Adrenal gland (tissue), 12 donors: Measurements from ENCODE around the gene ASZ1. TPM values are rescaled to one million over a fixed set of nuclear protein-coding genes. Genes with fewer than 3 reads are reported as not detected.

Source experiments
- DNase-seq, 7 donors: peaks; one replicate each; pipeline ENCODE4 v3.0.0-alpha.2; 2019 to 2020
- H3K27ac ChIP-seq, 5 donors: fragments of 200-600 bp; sonication (generic) in 4 of 5; 1 replicate in 3 of 5; 2 replicates in 2 of 5; pipeline versions ENCODE4 v1.5.1 to v1.8.0; 2016 to 2020; ENCODE audit warnings: mild to moderate bottlenecking in 1 of 5
- H3K27me3 ChIP-seq: fragments of 200-600 bp; 2 replicates; pipeline ENCODE4 v1.8.0; 2021
- H3K36me3 ChIP-seq, 2 donors: fragments of 200-600 bp; replicated peaks in 1 of 2; 1 replicate in 1 of 2; 2 replicates in 1 of 2; pipeline versions ENCODE4 v1.5.1 to v1.8.0; 2018 to 2022
- H3K4me1 ChIP-seq, 2 donors: fragments of 200-600 bp; replicated peaks in 1 of 2; 1 replicate in 1 of 2; 2 replicates in 1 of 2; pipeline versions ENCODE4 v1.5.1 to v1.8.0; 2018 to 2021
- H3K4me3 ChIP-seq, 4 donors: fragments of 200-600 bp; sonication (generic) in 3 of 4; one replicate each; pipeline ENCODE4 v1.5.1; 2016 to 2018
- H3K9me3 ChIP-seq, 3 donors: fragments of 200-600 bp; sonication (generic) in 1 of 3; replicated peaks in 1 of 3; 1 replicate in 2 of 3; 2 replicates in 1 of 3; pipeline versions ENCODE4 v1.5.1 to v1.8.0; 2016 to 2021
- CTCF ChIP-seq, 6 experiments: fragments of 450-650 bp in 4 of 6; fragments of 200-600 bp in 2 of 6; sonication (generic) in 1 of 6; IDR thresholded peaks; 1 replicate in 5 of 6; 2 replicates in 1 of 6; pipeline versions ENCODE4 v1.5.1 to v1.8.0; 2016 to 2021; ENCODE audit warnings: antibody characterized with exemption in 6 of 6, mild to moderate bottlenecking in 2 of 6, moderate library complexity in 1 of 6
- POLR2A ChIP-seq, 2 donors: fragments of 450-650 bp; IDR thresholded peaks; one replicate each; pipeline ENCODE4 v1.6.1; 2017; ENCODE audit warnings: antibody characterized with exemption in 2 of 2, mild to moderate bottlenecking in 2 of 2, moderate library complexity in 1 of 2
- WGBS, 4 donors: extraction: QIAGEN DNeasy Blood & Tissue Kit in 2 of 4; methylation state at CpG; one replicate each; pipeline versions ENCODE4 v1.1.5 to v1.1.7; 2013 to 2017; 5-methylcytosine and 5-hydroxymethylcytosine counted together
- intact Hi-C, 2 donors: fragments of 100-400 bp; cut with DNase I; formaldehyde crosslinking; loops; one replicate each; pipeline versions ENCODE4 v1.14.1 to v1.15.0; 2022 to 2023
- polyA plus RNA-seq, 3 donors: library from polyadenylated mRNA; stranded (reverse); fragments of 200-250 nt in 2 of 3; fragments of 350-450 nt in 1 of 3; fragmentation: Illumina TruSeq in 1 of 3; extraction: RNeasy Lipid Tissue Mini Kit (QIAGEN cat#74804) in 1 of 3; gene quantifications; one replicate each; pipeline ENCODE4 v1.2.3, GENCODE V29; 2013 to 2014
- total RNA-seq, 9 donors: library from RNA; depleted of rRNA in 4 of 9; stranded (reverse); fragments of >200 nt in 4 of 9; fragments of 120-200 nt in 1 of 9; fragmentation: NEBNext Ultra II Directional in 1 of 9; extraction: Animal tissue kit (Norgen Biotek cat#: 25700) in 1 of 9; gene quantifications; one replicate each; pipeline versions ENCODE4 v1.1.0 to v1.2.4, GENCODE V29; 2013 to 2023
- donor health status: healthy with polysubstance abuse.
- donor health status: Bipolar disorder and iron deficiency.
- donor health status: DM: yes; HTN: yes; CAD: no.
- donor health status: DM: no; HTN: no; CAD: no.
- donor health status: DM: no; HTN: no; CAD: no.
- donor health status: DM: yes; HTN: yes; CAD: no.

ASZ1 gene
- total and polyA plus RNA-seq, 12 donors, result not detected

GRCh38 chr7:117383483-117384189, 43.7 kb downstream of the ASZ1 start:
- no peaks in the 10 kb centered on the region for H3K9me3 ChIP-seq
- H3K27me3 ChIP-seq, result no peaks in the 10 kb centered on the region
- intact Hi-C loops, result loop anchor here in 1 of 2 donors (10.0 kb wide), 1 partner anchor 459 kb away; no protein-coding TSS in a partner anchor
- TF ChIP-seq CTCF (IDR thresholded peaks at IDR 0.05), result no peak
- TF ChIP-seq POLR2A (IDR thresholded peaks at IDR 0.05), result no peak
- H3K4me3 ChIP-seq, result no peak overlapping the region
- no peak overlapping the region for H3K27ac ChIP-seq
- no peaks in the 10 kb centered on the region for H3K4me1 ChIP-seq
- DNase-seq, result no peak
- WGBS, 4 donors, result 80 to 86% (median 81%) methylated on average over 3 of the region's 3 CpGs
- no peaks in the 10 kb centered on the region for H3K36me3 ChIP-seq

- no peak for TF ChIP-seq CTCF (IDR thresholded peaks at IDR 0.05)
- TF ChIP-seq POLR2A (IDR thresholded peaks at IDR 0.05), result no peak
- H3K4me1 ChIP-seq, result no peaks in the 10 kb centered on the region
- intact Hi-C loops, result loop anchor here in 1 of 2 donors (10.0 kb wide), 1 partner anchor 458 kb away; no protein-coding TSS in a partner anchor
- H3K27me3 ChIP-seq, result no peaks in the 10 kb centered on the region
- no peaks in the 10 kb centered on the region for H3K9me3 ChIP-seq
- no peak overlapping the region for H3K27ac ChIP-seq
- no peak overlapping the region for H3K4me3 ChIP-seq
- DNase-seq, result no peak
- WGBS, 4 donors, result 69 to 76% (median 75%) methylated on average over 2 of the region's 2 CpGs
- H3K36me3 ChIP-seq, result no peaks in the 10 kb centered on the region
These were observed 44.2 kb downstream of the ASZ1 start for GRCh38 chr7:117383046-117383445.

- no peak for DNase-seq
- Histone ChIP-seq H3K27me3 (no peaks in the 10 kb centered on the region), H3K4me3 (no peak overlapping the region), H3K4me1 (no peaks in the 10 kb centered on the region), H3K9me3 (no peaks in the 10 kb centered on the region), H3K27ac (no peak overlapping the region), H3K36me3 (no peaks in the 10 kb centered on the region)
- TF ChIP-seq POLR2A (IDR thresholded peaks at IDR 0.05), result no peak
- no peak for TF ChIP-seq CTCF (IDR thresholded peaks at IDR 0.05)
- intact Hi-C loops, result loop anchor here in 1 of 2 donors (10.0 kb wide), 1 partner anchor 457 kb away; no protein-coding TSS in a partner anchor
These were observed 45.9 kb downstream of the ASZ1 start for GRCh38 chr7:117381362-117381761.

- DNase-seq, result no peak
- Histone ChIP-seq H3K9me3 (peaks cover 0 to 5% (median 0%) of the 10 kb centered on the region in 3 donors), H3K27ac (no peak overlapping the region), H3K4me1 (no peaks in the 10 kb centered on the region), H3K27me3 (no peaks in the 10 kb centered on the region), H3K36me3 (no peaks in the 10 kb centered on the region), H3K4me3 (no peak overlapping the region)
- intact Hi-C loops, result no loop called here
- 65 to 71% (median 67%) methylated on average over 2 of the region's 2 CpGs for WGBS, 4 donors
- TF ChIP-seq POLR2A (IDR thresholded peaks at IDR 0.05) (no peak), CTCF (IDR thresholded peaks at IDR 0.05) (no peak)
These were observed 51.9 kb downstream of the ASZ1 start for GRCh38 chr7:117375380-117375779.
